Glomerular visceral epithelial cell (primary cell): Measurements from ENCODE around the gene CHRDL1.
A peak's percentile ranks its signal among the peaks of the same experiment; 100 is the strongest.

Experiments used
- DNase-seq: peaks from one replicate; pipeline ENCODE4 v3.0.0-alpha.2; 2016; ENCODE audit errors: extremely low spot score

CHRDL1 gene

GRCh38 chrX:110743679-110744340 is 51.8 kb downstream of the CHRDL1 start:
- DNase-seq, result no peak

- DNase-seq, result peak; percentile 49
These were observed 54.3 kb downstream of the CHRDL1 start for GRCh38 chrX:110741213-110741796.

GRCh38 chrX:110734894-110735541 is 60.6 kb downstream of the CHRDL1 start:
- peak; percentile 72 for DNase-seq

GRCh38 chrX:110734271-110734670 is 61.3 kb downstream of the CHRDL1 start:
- DNase-seq, result peak; percentile 6

GRCh38 chrX:110733166-110733565 is 62.5 kb downstream of the CHRDL1 start:
- DNase-seq, result peak; percentile 11

GRCh38 chrX:110732266-110732665 is 63.4 kb downstream of the CHRDL1 start:
- DNase-seq, result no peak

- no peak for DNase-seq
These were observed 71.8 kb downstream of the CHRDL1 start for GRCh38 chrX:110723844-110724243.

GRCh38 chrX:110722135-110722534 is 73.5 kb downstream of the CHRDL1 start:
- DNase-seq, result no peak

- DNase-seq, result no peak
These were observed 82.0 kb downstream of the CHRDL1 start for GRCh38 chrX:110713666-110714065.

- DNase-seq, result no peak
These were observed 89.2 kb downstream of the CHRDL1 start for GRCh38 chrX:110706446-110706845.

GRCh38 chrX:110703641-110704040 is 92.0 kb downstream of the CHRDL1 start:
- DNase-seq, result no peak

GRCh38 chrX:110699109-110699508 is 96.5 kb downstream of the CHRDL1 start:
- DNase-seq, result peak; percentile 2

GRCh38 chrX:110698696-110699095 is 96.9 kb downstream of the CHRDL1 start:
- no peak for DNase-seq

GRCh38 chrX:110692866-110693265 is 102.8 kb downstream of the CHRDL1 start:
- no peak for DNase-seq

- DNase-seq, result no peak
These were observed 104.2 kb downstream of the CHRDL1 start for GRCh38 chrX:110691446-110691845.

GRCh38 chrX:110684653-110685052 is 111.0 kb downstream of the CHRDL1 start:
- DNase-seq, result no peak

- DNase-seq, result no peak
These were observed 111.7 kb downstream of the CHRDL1 start for GRCh38 chrX:110683925-110684324.

- no peak for DNase-seq
These were observed 117.0 kb downstream of the CHRDL1 start for GRCh38 chrX:110678591-110678990.

- no peak for DNase-seq
These were observed 119.7 kb downstream of the CHRDL1 start for GRCh38 chrX:110675886-110676285.

- peak; percentile 16 for DNase-seq
These were observed 124.4 kb downstream of the CHRDL1 start for GRCh38 chrX:110671068-110671803.

- no peak for DNase-seq
These were observed 126.0 kb downstream of the CHRDL1 start for GRCh38 chrX:110669572-110669971.

- no peak for DNase-seq
These were observed 127.9 kb downstream of the CHRDL1 start for GRCh38 chrX:110667706-110668105.
